ENCODE measurements around the gene STAG2.
"Not testable (repeated sequence)": the region's sequence is repeated elsewhere in the genome, so short reads cannot be mapped to it uniquely, and the experiment has no call there.

STAG2 gene

DNA sequence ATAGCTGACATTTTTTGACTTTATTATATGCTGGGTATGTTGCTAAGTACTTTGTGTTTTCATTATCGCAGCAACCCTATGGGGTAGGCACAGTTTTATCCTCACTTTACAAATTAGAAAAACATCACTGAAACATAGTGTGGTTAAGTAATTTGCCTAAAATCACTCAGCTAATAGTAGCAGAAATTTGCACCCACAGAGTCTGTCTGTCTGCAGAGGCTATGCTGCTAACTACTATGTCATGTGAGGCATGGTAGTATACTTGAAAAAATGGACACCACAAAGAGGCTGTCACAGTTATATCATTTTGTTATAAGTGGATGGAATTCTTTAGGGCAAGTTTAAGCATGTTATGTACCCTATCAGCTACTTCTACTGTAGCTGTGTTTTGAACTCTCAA lies 69.0 kb downstream of the STAG2 start:
- in situ Hi-C loops (cut with MboI; ENCODE audit: low sequenced_read_pairs) = no loop called here

DNA sequence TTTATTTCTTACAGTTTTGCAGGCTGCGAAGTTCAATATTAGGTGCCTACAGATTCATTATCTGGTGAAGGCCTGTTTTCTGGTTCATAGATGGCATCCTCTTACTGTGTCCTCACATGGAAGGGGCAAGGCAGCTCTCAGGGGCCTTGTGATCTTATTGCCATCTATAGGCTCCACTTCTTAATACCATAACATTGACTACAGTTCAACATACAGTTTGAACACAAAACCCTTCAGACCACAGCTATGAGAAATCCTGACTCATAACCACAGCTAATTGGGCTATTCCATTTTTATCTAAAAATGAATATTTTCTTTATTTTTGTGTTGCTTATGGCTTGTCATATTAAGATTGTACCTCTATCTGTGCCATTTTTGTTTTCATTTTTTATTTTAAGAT lies 72.3 kb downstream of the STAG2 start:
- in situ Hi-C loops (cut with MboI; ENCODE audit: low sequenced_read_pairs) = no loop called here

- in situ Hi-C loops (cut with MboI; ENCODE audit: low sequenced_read_pairs) = no loop called here
Observed at GRCh38 chrX:124035657-124036056, 74.2 kb downstream of the STAG2 start.

- in situ Hi-C loops (cut with MboI; ENCODE audit: low sequenced_read_pairs) = no loop called here
Observed at GRCh38 chrX:124042042-124042441, 80.5 kb downstream of the STAG2 start.

- in situ Hi-C loops (cut with MboI; ENCODE audit: low sequenced_read_pairs) = no loop called here
Observed at GRCh38 chrX:124045109-124045508, 83.6 kb downstream of the STAG2 start.

- in situ Hi-C loops (cut with MboI; ENCODE audit: low sequenced_read_pairs) = not testable (repeated sequence)
Observed at GRCh38 chrX:124084417-124084816, 122.9 kb downstream of the STAG2 start.

- in situ Hi-C loops (cut with MboI; ENCODE audit: low sequenced_read_pairs) = no loop called here
Observed at GRCh38 chrX:124085063-124085462, 123.6 kb downstream of the STAG2 start.

DNA sequence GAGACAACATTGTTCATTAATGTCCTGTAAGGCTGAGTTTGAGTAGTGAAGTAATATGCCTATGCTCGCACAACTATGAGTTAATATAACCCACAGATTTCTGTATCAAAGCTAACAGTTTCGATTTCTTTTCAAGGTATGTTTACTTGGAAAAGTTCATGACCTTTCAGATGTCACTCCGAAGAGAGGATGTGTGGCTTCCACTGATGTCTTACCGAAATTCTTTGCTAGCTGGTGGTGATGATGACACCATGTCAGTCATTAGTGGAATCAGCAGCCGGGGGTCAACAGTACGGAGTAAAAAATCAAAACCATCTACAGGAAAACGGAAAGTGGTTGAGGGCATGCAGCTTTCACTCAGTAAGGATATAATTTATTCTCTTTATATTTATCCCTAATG lies 124.9 kb downstream of the STAG2 start:
- in situ Hi-C loops (cut with MboI; ENCODE audit: low sequenced_read_pairs) = no loop called here

GRCh38 chrX:124087000-124087746 lies 125.7 kb downstream of the STAG2 start:
- in situ Hi-C loops (cut with MboI; ENCODE audit: low sequenced_read_pairs) = no loop called here

DNA sequence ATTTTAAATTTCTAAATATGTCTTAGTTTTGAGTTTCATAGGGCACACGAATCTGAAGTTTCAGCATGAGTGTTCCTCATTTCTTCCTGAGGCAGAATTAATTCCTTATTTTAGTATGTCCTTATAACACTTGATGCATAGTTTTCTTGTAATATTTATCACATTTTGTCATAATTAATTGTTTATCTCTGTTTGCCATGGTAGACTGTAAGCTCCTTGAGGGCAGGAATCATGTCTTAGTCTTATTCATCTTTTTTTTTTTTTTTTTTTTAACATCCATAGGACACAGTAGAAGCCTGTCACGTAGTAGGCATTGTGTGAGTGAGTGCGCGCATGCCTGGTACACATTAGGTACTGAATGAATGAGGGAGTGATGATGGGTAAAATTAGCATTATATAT lies 131.7 kb downstream of the STAG2 start:
- in situ Hi-C loops (cut with MboI; ENCODE audit: low sequenced_read_pairs) = no loop called here

GRCh38 chrX:124097116-124097515 lies 135.6 kb downstream of the STAG2 start:
- in situ Hi-C loops (cut with MboI; ENCODE audit: low sequenced_read_pairs) = no loop called here

- in situ Hi-C loops (cut with MboI; ENCODE audit: low sequenced_read_pairs) = no loop called here
Observed at GRCh38 chrX:124098089-124098488, 136.6 kb downstream of the STAG2 start.

- in situ Hi-C loops (cut with MboI; ENCODE audit: low sequenced_read_pairs) = no loop called here
Observed at GRCh38 chrX:124103966-124104365, 142.5 kb downstream of the STAG2 start.

DNA sequence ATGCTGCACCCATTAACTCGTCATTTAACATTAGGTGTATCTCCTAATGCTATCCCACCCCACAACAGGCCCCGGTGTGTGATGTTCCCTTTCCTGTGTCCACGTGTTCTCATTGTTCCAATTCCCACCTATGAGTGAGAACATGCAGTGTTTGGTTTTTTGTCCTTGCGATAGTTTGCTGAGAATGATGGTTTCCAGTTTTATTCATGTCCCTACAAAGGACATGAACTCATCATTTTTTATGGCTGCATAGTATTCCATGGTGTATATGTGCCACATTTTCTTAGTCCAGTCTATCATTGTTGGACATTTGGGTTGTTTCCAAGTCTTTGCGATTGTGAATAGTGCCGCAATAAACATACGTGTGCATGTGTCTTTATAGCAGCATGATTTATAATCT lies 143.0 kb downstream of the STAG2 start:
- in situ Hi-C loops (cut with MboI; ENCODE audit: low sequenced_read_pairs) = not testable (repeated sequence)

DNA sequence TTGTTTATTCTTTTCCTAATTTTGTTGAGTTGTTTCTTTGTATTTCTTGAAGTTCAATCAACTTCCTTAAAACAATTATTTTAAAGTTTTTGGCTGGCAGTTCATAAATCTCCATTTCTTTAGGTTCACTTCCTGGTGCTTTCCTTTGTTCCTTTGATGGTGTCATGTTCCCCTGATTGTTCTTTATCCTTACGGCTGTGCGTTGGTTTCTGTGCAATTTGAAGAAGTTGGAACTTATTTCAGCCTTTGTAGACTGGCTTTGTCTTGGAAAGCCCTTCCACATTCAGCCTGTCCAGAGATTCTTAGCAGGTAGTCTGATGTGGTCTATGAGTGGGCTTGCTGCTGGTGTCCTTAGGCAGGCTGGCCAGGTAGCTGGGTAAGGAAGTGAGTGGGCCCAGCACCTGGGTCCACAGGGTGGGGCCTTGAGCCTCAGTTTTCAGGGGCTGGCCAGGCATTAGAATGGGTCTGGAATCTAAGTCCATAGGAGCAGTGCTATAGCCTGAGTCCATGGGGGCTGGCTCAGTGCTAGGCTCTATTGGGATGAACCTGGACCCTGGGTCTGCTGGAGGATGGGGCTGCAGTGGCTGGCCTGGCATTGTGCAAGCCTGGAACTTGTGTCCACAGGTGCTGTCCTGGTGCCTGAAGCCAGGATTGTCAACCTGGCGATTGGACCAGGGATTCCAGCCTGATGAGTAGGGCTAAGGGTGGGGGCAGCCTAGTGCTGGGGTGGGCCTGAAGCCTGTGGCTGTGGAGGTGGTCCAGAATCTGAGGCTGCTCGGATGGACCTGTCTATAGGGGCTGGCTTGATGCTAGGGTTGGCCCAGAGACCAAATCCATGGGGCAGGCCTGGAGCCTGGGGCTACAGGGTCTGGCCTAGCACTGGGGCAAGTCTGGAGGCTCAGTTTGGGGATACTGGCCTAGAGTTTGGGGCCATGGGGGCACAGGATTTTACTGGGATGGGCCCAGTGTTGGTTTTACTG lies 152.4 kb downstream of the STAG2 start:
- in situ Hi-C loops (cut with MboI; ENCODE audit: low sequenced_read_pairs) = no loop called here

GRCh38 chrX:124117325-124117724 lies 155.8 kb downstream of the STAG2 start:
- in situ Hi-C loops (cut with MboI; ENCODE audit: low sequenced_read_pairs) = no loop called here

- in situ Hi-C loops (cut with MboI; ENCODE audit: low sequenced_read_pairs) = no loop called here
Observed at GRCh38 chrX:124125471-124125870, 164.0 kb downstream of the STAG2 start.

DNA sequence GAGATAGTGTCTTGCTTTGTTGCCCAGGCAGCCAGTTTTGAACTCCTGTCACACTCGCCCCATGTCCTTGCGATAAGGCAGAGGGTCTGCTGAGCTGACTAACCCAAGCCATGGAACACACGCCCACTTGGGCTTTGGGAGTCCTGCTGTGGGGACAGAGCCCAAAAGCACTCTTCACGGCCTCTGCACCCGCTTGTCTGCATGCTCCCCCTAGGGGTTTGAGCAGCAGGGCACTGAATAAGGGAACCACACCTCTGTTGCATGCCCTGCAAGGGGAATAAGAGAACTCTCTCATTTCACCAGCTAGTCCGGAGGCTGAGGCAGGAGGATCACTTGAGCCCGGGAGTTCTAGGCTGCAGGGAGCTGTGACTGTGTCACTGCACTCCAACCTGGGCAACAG lies 166.0 kb downstream of the STAG2 start:
- in situ Hi-C loops (cut with MboI; ENCODE audit: low sequenced_read_pairs) = no loop called here

DNA sequence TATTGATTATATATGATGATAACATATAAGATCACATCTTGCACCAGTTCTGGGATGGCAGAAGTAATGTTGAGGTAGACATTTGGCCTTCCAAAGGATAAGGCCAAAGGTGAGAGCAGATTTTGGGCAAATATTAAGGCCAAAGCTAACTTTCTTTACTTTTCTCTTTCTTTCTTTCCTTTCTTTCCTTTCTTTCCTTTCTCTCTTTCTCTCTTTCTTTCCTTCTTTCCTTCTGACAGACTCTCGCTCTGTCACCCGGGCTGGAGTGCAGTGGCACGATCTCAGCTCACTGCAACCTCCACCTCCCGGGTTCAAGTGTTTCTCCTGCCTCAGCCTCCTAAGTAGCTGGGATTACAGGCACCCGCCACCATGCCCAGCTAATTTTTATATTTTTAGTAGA lies 170.9 kb downstream of the STAG2 start:
- in situ Hi-C loops (cut with MboI; ENCODE audit: low sequenced_read_pairs) = not testable (repeated sequence)

GRCh38 chrX:124145749-124146148 lies 184.2 kb downstream of the STAG2 start:
- in situ Hi-C loops (cut with MboI; ENCODE audit: low sequenced_read_pairs) = no loop called here

DNA sequence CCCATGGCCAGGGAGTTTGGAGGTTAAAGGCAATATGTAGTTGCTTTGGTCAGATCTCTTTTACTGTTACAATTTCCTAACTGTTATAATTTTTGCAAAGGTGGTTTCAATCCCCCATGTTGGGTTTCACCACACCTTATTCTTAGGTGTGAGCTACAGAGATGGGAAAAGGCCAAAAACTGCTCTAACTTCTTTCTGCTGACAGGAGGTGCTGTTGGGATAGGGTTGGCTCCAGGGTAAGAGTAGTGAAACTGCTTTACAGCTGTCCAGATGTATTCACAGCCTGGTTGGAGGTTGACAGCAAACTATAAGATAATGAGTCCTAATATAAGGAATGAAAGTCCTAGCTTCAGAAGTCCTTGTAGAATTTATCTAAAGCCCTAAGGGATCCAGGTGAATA lies 189.7 kb downstream of the STAG2 start:
- in situ Hi-C loops (cut with MboI; ENCODE audit: low sequenced_read_pairs) = no loop called here
